NCI-H748 treated with DMSO at 0.1 percent for 48 hours (cell line): ENCODE results near the gene COL23A1.

Source experiments
- DNase-seq: peaks from one replicate; lab custom pipeline; 2025; lab: John Stamatoyannopoulos, UW

COL23A1 gene

DNA sequence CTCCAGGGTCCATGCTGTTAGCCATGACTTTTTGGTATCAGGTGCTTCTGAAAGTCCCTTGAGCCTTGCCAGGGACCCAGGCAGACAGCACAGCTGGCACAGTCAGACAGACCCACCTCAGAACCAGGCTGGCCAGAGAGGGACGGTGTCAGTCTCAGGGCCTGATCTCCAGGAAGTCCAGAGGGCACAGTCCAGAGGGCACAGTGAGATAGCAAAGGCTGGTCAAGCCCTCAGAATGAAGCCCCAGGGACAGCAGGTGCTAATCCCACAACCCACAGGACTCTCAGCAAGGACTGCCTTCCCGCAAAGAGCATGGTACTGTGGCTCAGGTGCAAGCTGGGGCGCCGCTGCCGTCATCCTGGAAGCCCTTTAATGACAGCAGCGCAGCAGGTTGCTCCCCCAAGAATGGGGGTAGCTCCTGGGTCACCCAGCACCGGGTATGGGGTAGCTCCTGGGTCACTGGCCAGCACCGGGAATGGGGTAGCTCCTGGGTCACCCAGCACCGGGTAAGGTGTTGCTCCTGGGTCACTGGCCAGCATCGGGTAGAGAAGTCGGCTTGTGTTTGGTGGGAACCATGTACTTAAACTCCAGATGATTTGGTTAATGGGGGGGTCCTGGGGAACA is 252.0 kb downstream of the COL23A1 start:
- no peak for DNase-seq

DNA sequence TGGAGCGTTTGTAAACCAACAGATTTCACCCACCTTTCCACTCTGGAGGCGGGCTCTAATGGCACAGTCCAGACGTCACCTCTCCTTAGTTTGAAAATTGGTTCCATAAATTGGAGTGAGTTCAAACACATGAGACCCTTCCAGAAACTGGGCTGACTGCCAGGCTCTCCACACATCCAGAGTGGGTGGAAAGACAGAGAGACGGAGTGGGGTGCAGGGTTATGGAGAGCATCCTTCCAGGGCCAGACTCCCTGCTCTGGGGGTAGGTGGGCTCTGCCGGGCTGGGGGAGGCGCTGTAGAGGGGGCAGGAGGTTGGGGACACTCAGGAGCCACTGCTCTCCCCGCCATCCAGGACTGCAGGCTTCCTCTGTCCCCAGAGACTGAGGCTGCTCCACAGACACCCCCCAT is 252.9 kb downstream of the COL23A1 start:
- no peak for DNase-seq

DNA sequence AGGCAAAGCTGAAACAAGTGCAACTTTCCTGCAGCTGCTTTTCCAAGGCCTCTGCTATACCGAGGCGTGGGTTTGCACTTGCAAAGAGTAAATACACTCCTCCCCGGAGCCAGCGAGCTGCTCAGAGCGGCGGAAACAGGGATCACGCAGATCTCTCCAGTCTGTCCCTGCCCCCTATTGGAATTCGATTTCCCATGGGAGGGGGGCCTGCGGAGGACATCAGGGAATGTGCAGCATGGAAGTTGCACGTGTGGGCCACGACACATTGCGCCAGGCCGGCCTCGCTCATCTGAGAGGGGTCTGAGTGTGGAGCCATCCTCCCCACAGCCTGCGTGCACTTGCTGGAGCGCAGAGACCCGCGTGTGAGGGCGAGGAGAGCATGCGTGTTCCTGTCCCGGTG is 253.3 kb downstream of the COL23A1 start:
- DNase-seq: no peak

DNA sequence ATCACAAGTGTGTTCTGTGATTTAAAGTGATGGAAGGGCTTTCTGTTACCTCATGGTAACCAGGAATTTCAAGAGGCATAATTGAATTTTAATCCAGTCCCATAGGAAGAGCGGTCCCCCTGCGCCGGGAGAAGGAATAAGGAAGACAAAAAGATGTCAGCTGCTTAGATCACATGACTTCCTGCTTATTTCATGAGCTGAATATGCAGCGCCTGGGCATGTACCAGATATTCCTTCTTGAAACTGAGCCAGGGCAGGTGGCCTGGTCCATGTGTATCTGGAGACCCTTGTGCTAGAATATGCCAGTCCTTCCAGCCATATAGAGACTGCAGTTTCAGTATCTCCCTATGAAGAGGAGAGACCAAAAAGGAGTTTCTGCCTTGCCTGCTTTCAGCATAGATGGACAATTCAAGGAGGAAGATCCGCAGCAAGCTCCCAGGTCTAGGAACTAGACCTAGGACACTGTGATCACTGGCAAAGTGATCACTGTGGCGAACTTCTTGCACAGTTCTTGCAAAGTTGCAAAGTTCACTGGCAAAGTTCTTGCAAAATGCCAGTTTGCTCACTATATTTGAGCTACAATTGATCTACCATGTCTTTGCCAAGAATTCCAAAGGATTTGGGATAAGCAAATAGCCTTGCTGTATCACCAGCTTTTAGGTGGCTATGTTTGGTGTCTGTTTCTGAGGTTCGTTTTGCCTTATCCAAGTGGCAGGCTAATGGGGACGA is 254.7 kb downstream of the COL23A1 start:
- DNase-seq: no peak

DNA sequence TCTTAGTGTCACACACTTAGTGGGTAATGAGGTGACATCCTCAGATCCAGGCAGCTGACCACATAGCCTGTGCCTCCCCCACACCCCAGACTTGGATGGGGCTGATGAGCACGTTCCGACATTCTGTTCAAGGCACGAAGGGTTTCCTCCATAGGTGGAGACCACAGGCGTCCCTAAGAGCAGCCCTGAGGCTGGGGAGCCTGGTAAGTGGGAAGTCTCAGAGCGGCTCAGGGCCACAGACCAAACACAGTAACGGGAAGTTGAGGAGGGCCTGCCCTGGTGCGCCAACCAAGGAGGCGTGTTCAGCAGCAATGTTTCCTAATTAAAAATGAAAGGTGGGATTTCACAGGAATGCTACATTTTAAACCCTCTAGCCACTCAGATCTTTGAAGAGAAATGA is 255.3 kb downstream of the COL23A1 start:
- DNase-seq: no peak

DNA sequence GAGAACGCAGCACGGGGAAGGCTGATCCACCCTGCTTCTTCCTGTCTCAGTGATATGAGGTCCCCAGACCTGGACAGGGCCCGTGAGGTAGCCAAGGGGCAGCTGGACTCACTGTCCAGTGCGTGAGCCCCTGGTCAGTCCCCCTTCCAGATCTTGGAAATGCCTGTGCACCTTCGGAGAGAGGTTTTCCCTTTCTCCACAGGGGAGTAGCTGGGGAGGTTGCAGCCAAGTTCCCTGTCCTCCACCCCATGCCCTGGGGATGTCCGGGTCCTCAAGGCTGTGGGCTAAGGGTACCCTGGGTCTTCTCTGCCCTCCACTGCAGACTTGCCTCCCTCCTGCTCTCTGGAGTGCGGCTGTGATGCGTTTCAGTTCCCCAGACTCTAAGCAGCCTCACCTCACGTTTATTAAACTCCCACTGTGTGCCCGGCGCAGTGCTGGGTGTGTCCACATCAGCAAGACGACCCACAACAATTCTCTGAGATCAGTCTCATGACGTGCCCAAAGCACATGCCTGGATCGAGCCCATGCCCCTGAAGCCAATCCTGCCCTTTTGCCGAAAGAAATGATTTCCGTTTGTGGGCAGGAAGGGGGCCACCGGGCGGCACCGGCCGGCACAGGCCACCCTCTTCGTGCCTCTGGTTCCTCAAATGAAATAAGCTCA is 256.2 kb downstream of the COL23A1 start:
- no peak for DNase-seq

DNA sequence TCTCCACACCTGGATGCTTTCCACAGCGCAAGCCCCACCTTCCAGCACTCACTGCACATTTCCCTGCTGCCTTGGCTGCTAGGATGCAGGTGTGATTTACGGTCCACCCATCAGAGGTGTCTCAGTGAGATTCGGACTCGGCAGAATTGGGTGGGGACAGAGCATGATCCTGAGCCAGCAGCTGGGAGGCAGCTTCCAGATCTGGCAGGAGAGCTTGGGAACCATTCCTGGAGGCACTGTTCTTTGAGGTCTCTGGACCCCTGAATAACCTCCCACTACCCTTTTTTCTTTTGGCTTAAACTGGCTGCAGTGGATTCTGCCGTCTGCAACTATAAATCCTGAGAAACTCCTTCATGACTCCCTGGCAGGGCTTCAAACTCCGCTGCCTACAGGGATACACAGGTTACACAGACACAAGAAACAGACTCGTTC is 258.0 kb downstream of the COL23A1 start:
- DNase-seq: no peak

DNA sequence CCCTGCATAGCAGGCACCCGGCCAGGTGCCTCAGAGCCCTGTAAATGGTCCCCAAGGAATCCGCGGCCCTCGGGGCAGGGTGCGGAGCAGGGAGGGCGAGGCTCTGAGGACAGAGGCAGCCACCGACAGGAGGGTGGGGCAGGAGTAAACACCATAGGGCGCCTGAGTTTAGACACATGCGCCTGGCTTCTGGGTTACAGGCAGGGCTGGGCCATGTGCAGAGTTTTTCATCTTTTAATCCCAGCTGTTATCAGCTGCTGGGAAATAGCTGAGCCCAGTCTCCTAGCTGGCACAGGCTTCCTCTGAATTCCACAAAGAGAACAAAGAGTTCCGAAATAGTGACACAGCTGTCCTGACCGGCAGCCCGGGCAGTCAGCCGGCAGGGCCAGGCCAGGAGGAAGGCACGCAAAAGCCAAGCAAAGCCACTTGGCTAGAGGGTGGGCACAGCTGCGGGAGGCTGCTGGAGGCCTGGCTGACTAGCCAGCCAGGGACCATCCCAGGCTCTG is 258.6 kb downstream of the COL23A1 start:
- no peak for DNase-seq

DNA sequence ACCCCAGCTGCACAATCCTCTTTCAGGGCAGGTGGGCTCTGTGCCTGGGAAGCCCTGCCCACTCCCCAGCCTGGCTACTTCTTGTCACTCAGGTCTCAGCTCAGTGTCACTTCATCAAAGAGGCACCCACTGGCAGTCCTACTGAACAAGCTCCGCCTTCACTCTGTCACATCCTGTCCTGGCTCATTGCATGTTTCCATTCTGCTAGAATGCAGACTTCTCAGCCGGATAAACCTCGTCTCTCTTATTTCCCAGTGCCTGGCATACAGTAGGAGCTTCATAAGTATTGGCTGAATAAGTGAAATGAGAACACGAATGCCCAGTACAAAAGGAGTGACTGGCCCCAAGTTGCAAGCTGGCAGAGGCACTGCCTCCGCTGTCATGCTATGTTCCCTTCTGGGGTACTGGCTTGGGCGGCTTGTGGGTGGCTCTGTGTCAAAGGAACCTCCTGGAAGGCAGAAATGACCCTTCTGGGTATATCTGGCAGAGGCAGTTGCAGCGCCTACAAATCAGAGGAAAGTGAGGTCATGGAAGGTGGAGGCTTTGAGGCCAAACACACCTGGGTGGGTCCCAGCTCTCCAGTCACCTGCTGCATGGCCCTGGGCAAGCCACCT is 259.3 kb downstream of the COL23A1 start:
- no peak for DNase-seq

DNA sequence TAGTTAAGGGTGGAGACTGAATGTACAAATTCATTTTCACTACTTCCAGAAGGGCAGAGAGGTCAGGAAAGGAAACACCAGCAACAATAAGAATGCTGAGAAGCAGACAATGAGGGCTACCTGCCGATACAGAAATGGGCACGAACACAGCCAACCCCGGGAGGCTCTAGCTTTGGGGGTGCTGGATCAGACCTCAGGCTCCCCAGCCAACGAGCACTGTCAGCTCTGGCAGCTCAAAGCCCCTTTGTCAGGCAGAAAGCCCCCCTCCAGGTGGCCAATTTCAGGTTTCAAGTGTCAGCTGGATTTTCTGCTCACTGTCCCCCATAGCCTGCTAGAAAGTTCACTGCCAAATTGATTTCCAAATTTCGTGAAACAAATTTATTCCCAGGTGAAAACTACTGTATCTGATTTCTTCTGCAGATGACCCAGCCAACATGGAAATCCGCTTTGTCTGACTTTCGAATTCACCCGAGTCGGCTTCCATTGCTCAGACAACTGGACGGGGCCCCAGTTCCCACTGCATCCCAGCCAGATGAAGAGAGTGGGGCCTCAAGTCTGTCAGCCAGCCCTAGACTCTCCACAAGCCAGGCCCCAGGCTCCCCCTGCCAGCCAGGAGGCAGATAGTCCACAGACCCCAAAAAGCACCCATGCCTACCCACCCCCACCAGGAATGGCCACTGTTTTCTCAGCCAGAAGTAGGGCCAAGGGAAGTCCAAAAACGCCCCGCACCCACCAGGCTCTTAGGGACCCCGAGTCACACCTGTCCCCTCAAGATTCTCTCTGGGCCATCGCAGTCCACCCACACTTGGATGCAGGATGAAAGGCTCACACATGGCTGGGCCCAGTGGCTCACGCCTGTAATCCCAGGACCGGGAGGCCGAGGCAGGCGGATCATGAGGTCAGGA is 261.1 kb downstream of the COL23A1 start:
- no peak for DNase-seq

DNA sequence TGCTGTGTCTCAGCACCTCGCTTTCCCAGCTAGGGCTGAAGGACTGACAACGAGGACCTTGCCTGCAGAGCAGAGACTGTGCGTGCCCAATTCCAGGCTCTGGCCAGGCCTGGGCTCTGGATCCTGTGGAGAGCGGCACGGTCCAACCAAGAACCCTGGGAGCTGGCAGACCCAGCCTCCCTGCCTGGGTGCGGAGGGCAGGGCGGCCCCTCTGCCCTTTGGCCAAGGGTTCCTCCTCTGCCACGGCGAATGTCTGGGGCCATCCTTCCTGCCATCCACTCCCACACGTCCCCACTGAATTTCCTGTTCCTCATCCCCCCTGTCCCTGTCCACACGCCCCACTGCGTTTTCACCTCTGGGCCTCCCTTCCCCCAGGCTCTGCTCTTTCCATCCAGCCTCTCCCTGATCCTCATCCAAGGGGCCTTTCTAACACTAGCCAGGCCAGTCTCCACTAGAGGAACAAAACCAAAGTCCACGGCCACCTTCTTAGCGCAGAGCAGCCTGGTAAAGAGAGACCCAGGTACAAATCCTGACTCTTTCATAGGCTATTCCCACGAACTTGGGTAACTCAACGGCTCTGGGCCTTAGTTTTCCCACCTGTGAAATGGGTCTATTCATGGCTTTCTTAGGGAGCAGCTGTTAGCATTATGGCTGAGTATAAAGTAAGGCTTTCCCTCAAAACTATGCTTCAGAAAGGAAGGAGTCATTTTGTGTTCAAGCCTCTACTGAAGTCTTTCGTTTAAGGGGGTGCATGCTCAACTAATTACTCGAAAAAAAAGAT is 262.1 kb downstream of the COL23A1 start:
- DNase-seq: no peak

DNA sequence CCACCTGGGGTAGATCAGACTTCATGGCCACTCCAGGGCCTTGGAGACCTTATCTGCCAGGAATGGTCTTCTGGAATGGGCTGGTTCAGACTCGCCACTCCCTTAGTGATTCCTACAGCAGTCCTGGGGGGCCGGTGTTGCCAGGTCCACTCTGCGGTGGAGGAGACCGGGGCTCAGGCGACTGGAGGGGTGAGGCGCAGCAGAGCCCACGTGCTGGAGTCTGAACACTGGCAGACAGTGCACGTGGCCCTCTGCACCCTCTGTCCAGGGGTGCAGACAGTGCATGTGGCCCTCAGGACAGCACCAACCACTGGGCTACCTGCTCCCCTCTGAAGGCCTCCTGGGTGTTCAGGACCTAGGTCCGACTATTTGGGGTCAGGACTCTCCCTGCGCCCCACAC is 262.7 kb downstream of the COL23A1 start:
- DNase-seq: no peak

DNA sequence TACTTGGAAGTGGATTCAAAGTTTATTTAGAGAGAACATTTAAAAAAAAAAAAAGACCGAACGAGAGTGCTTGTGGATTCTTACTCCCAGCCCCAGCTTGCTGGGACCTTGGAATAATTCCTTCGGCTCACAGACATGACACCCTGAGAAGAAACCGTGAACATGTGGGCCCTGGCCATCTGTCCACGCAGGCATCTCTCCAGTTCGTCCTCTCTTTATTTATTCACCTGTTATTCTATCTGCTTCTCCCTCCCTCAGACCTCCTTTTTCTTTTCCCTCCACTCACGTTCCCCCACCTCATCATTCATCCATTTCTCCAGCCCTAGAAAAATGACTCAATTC is 263.8 kb downstream of the COL23A1 start:
- no peak for DNase-seq

DNA sequence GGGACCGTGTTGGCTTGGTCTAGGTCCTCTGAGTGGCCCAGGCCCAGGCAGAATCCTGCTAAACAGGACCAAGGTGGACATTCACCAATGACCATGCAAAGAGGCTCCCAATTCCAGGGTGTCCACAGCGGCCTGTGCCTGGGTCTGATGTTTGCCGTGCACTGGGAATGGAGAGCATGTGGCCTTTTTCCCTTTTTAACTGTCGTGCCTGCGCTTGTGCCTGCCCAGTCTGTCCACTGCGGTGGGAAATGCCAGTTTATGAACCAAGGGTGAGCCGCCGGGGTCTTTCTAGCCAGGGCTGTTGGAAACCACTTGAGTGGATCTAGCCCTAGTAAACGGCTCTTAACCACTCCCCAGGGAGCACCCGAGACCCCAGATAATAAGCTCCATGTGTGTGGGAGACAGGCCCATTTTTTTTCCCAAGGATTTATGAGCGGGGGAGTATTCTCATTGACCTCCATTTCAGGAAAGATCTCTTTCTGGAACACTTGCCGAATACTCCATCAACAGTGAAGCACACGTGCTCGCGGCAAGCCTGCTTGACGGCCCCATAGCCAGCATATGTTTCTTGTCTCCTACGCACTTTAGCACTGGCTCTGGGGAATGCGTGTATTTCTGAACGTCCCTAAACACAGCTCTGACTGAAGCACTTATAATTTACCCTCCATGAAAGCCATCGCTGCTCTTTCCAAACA is 264.4 kb downstream of the COL23A1 start:
- DNase-seq: no peak

DNA sequence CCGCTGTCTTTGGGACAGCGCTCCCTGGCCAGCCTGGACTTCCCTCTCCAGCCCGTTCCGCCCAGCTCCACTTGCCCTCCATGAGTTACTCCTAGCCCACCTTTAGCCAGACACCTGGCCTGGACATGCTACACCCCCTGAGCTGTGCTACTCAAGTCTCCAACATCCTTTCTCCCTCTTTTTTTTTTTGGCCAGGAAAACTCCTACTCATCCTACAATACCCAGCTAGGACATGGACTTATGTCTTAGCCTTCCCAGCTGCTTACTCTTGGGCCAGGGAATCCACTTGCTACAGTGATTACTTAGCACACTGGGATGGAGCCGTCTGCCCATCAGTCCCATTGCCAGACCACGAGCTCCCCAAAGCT is 264.9 kb downstream of the COL23A1 start:
- DNase-seq: no peak

DNA sequence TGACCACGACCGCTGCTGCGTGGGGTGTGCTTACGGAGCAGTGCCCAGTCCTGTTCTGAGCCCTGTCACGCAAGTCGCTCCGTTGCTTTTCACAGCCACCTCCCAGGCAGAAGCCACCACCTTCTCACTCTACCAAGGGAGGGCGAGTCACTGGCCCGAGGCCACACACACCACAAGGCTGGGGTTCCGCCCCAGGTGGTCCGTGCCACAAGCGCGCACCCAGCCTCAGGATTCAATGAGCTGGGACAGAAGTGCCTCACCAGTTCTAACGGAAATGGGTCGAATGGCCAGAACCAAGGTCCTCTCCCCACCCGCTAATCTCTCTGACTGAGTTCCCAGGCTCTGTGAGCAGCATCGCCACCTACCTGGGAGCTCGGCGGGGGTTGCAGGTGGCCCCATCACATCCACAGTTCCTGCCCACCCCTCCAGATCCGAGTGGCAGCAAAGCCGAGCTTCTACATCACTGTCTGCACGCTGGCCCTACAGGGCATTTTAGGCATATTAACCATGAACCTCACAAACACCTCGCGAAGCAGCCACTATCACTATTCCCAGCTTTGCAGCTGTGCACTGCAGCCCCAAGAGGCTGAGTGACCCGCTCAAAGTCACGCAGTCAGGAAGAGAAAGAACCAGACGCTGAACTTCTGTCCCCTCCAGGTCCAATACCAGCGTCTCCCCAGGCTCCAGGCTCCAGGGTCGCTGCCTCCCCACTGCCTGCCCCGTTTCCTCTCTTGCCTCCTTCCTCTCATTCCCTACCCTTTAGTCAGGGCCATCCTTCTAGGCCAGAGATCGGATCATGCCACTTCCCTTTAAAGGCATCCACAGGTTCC is 265.5 kb downstream of the COL23A1 start:
- DNase-seq: no peak

DNA sequence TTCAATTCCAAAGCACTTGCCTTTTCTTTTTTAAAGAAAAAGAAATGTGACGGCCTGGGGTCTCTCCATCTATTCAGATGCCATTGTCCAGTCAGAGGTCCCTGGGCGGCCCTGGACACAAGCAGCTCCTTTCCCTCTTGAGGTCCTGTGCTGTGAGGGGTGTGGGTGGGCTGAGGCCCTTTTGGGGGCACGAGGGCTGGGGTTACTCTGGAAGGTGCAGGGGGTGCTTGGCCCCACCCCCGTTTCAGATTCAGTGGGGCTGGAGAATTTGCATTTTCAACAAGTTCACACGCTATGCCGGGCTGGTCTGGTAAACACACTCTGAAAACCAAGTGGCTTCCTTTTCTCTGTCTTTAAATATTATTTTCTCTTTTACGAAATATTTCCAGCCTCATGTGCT is 266.2 kb downstream of the COL23A1 start:
- no peak for DNase-seq

DNA sequence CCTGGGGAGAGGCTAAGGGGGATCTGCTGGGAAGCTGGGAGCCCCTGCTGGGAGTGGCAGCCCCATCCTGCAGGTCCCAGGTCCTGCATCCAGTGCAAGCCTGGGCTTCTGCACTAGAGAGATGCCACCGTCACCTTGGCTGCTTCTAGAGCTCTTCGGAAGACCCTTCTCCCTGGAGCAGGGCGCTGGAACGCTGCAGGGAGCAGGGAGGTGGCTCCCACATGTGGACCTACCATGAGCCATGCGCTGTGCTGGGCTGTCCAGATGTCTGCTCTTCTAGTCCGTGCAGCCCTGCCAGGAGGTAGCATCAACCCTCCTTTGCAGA is 266.7 kb downstream of the COL23A1 start:
- no peak for DNase-seq

DNA sequence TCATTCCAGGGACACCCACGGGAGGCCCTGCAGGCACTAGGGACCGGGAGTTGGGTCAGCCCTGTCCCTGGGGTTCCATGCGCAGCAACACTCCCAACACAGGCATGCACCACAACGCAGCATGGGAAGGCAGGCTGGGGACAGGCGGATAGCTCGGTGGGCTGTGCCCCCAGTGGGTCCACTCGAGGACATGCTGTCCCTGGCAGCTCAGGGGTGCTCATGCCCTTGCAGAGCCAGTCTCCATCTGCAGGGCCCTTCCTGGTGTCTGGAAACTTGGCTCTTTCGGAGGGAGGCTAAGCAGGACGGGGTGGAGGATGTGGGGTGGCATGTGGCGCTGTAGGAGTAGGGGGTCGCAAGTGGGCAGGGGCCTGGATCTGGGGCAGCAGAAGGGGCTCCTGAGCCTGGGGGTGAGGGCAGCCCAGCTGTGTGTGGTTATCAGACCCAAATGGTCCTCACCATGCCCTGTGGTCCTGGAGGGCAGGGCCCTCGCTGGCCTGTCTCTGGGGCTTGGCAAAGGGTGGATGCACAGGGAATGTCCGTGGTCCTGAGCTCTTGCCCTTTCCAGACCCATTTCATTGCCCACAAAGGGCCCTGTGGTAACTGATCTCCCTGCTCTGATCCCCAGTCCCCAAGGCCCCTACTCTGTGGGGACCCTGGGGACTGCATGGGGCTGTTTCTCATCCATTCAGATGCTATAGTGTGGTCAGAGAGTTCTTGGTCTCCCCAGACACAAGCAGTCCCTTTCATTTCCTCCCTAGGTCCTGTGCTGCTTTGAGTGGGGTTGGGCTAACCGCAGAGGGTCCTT is 267.3 kb downstream of the COL23A1 start:
- no peak for DNase-seq
